Ammon's horn (tissue), 1 donor: ENCODE data around the gene THBS2.
A peak's percentile ranks its signal among the peaks of the same experiment; 100 is the strongest.

Experiments
- DNase-seq: peaks from one replicate; pipeline ENCODE4 v3.0.0-alpha.2; 2016; ENCODE audit warnings: low spot score

THBS2 gene

DNA sequence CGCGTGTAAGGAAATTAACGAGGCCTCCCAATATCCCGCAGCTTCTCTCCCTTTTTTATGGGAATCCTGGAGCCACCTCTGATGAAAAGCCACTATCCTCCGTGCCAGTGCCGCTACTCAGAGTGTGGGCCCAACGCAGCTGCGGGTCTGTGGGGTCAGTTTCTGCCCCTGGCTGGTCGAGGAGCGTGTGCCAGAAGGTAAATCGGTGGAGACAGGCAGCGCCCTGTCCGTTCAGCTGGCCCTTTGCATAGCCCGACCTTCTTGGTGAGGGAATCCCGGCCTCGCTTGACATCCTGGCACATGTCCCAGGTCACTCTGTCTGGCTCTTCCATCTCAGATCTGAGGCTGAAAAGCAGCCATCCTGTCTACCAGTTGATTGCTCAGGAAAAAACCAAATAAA lies 4.6 kb downstream of the THBS2 start:
- DNase-seq = peak; percentile 52

DNA sequence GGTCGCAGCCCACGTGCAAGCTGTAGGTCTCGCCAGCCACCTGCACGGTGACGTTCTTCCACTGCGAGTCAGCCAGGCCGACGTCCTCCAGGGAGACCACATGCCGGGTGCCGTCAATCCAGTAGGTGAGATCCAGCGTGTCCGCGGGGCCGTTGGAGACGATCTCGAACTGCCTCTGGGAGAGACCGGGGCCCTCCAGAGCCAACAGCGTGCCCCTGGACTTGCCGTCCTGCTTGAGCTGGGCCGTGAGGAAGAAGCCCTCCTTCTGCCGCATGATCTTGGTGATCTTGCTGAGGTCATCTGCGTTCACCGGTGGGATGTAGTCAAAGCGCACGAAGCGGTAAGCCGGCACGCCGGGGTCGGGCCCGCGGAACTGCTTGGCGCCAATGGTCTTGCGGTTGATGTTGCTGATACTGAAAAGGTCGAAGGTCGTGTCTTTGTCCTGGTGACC lies 5.1 kb downstream of the THBS2 start:
- DNase-seq = no peak

DNA sequence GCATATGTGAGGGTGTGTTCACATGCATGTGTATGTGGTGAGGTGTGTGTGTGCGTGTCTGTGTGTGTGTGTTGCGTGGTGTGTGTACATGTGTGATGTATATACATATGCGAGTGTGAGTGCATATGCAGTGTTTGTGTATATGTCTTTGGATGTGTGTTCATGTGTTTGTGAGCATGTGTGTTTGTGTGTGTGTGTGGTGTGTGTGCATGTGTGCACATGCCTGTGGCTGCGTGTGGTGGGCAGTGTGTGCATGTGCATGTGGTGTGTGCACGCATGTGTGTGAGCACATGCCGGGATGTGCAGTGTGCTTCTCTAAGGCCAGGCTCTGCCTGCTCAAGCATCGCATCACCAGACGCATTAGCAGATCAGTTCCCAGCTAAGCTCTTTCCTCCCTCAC lies 5.7 kb downstream of the THBS2 start:
- DNase-seq = no peak

DNA sequence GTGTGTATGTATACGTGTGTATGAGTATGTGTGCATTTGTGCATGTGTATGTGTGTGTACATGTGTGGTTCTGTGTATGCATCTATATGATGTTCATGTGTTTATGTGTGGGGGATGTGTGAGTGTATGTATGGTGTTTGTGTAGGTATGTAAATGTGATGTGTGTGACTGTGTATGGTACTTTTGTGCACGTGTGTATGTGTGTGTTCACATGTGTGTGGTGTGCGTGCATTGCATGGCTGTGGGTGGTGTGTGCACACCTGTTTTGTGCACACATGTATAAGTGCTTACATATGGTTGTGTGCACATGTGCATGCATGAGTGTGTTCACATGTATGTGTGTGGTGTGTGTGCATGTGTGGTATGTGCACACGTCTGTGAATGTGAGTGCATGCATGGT lies 6.2 kb downstream of the THBS2 start:
- no peak for DNase-seq

DNA sequence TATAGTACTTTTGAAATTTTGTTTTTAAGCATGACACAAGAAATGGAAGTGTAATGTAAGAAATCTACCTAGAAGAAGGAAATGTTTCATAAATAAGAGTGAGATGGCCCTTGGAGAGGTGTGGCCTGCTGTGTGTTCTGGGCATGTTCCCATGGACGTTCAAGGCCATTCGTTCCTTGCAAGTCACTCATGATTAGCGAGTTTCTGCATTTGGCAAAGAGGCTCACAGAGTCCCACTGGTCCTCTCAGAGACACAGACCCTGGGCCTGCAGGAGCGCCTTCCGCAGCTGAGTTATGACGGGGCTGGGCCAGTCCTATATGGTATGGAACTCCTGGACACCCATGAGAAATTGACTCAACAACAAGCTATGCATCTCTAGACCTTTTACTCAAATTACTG lies 7.2 kb downstream of the THBS2 start:
- DNase-seq = no peak

DNA sequence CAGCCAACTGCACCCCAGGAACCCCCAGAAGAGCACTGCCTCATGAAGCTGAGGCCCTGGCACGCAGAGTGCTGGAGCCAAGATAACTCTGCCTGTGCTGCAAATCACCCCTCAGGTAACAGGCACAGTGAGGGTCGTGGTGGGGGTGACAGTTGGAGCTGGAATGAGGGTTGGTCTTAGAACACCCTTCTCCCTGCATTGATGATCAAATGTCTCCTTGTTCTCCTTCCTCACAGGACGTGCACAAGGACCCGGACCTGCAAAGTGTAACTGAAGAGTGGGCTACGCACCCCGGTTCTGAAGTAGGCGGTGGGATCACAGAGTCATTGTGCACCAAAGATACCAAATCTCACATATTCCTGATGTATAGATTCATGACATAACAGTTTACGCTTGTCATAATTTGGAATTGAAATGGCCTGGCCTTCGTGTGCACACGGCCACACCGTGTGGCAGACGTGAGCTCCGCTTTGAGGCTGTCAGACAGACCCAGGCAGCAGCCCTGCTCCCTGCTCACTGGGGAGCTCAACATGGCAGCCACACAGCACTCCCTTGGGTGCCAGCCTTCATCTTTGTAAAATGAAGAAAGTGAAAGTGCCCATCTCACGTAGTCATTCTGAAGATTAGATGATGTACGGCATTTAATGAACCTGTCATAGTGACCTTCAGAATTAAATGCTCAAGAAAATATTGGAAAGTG lies 8.8 kb downstream of the THBS2 start:
- DNase-seq = no peak

DNA sequence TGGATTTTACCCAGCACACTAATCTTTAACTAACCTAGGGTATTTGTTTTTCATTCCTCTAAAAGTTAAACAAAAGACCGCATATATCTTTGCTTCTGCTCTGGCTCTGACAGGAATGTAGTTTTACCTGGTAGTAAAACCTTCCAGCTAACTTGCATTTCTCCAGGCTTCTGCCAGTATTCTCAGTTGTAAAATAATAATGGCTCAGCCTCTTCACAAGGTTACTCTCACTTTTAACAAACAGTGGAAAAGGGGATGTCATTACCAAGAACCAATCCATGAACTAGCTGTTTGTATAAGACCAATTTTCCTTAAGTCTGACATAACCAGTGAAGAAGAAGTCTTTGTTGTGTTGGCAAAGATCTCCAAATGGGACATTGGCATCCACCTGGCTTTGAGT lies 10.0 kb downstream of the THBS2 start:
- DNase-seq = no peak

DNA sequence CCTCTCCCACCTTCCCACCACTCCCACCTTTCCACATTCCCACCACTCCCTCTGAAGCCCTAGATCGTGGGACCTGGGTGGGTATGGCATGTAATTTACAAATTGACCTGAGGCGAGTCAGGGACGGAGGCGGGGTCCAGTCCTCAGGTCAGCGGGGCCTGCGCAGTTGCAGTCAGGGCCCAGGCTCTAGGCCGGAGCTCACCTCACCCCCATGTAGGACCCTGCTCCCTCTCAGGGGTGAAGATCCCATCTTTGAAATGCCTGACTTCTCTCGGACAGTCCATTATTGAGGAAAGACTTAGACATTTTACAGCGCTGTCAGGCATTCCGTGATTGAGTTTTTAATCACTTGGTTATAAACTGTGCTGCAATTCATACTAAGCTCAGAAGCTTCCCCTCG lies 10.5 kb downstream of the THBS2 start:
- no peak for DNase-seq

DNA sequence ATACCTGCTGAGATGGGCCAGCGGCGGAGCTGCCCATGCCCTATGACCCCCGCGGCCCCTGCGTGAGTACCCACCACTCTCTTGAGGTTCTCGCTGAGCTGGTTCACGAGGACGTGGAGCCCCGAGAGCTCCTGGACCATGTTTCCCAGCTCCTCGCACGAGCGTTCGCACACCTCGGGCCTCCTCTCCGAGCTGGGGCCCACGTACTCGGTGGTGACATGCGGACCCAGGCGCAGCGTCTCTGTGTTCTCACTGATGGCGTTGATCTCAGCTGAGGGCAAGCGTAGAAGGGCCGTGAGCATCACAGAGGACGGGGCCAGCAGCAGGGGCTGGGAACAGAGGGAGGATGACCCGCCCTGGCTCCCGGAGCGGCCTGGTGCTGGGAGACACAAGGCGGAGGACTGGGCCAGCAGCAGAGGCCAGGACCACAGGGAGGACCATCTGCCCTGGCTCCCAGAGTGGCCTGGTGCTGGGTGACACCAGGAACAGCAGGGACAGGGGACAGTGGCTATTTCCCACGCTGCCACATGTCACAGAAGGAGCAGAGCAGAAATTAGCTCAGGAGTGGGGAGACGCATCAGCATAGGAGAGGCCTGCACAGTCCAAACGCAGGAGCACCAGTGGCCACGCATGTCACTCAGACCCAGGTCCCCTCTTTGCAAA lies 11.8 kb downstream of the THBS2 start:
- DNase-seq = peak; percentile 32

DNA sequence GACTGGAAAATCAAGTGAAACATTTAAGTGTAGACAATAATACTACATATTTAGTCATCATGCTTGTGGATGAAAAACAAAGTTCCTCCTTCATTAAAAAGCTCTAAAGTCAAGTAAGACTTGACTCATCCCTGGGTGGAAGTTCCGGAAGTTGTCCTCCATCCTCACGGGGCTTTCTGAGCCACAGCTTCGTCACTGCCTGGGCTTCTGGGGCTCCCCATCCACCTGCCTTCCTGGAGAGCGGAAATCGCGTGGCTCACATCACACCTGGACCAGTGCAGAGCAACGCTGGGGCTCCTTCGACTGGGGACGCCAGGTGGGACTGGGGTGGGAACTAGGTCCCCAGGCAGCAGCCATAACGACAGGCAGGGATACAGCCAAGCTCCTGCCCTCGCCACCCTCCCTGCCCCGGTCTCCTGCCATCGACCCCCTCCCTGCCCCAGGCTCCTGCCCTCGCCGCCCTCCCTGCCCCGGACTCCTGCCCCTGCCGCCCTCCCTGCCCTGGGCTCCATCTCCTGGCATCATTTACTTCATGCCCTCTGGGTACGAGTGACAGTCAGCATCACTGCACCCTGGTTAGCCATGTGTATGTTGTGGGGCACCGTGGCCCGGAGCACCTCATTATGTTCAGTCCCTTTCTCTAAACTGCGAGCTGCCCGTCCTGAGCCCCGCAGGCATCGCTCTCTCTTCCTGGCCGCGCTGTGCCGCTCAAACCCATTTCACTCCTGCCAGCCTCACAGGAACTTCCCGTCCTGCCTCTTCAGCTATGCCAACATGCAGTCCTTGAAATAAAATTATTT lies 12.9 kb downstream of the THBS2 start:
- DNase-seq = no peak

DNA sequence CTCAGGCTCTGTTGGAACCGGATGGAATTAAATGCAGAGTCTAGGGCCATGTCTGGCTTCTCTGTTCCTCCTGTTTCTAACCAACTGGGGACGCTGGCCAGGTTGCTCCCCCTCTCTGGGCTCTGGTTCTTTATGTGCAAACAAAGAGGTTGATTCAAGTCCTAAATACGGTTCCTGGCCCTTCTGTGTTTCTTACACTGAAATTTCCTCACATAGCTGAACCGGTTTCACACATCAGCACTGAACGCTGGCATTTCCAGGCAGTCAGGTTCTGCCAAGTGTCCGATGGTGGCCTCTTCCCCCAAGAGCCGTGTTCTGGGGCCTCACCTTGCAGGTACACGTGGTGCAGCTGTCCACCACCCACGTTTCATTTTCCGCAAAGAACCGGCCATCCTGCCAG lies 13.5 kb downstream of the THBS2 start:
- DNase-seq = peak; percentile 63

DNA sequence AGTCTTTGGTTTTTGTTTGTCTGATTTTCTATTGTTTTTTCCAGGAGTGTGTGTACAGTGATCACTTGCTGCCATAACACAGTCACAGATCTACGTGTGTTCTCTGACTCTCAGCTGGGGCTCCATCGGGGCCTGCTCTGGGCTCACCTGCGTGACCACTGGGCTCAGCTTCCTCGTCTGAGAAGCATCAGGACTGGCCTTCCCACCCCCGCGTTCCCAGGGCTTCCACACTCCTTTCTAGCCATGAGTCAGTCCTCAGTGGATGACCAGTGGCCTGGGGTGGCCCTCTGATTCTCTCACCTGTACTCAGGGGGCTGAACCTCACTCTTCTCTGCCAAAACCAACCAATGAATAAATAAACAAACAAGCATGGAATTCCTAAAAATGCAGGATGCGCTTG lies 14.5 kb downstream of the THBS2 start:
- DNase-seq = no peak

DNA sequence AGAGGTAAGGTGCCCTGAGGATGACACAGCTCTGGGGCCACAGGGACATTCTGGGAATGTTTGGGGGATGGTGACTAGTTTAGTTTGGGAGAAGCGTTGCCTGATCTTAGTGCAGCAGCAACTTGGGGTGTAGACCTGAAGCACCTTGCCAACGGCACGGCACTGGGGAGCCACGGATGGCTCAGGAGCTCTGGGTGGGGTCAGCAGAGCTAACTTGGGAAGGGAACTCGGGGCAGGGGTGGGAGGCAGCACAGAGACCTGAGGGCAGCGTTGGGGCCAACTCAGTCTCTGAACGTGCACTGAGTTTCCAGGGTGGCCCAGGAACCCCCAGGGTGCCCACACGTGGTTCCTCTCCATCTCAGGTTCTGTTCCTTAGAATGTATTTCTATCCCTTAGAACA lies 14.9 kb downstream of the THBS2 start:
- DNase-seq = no peak

DNA sequence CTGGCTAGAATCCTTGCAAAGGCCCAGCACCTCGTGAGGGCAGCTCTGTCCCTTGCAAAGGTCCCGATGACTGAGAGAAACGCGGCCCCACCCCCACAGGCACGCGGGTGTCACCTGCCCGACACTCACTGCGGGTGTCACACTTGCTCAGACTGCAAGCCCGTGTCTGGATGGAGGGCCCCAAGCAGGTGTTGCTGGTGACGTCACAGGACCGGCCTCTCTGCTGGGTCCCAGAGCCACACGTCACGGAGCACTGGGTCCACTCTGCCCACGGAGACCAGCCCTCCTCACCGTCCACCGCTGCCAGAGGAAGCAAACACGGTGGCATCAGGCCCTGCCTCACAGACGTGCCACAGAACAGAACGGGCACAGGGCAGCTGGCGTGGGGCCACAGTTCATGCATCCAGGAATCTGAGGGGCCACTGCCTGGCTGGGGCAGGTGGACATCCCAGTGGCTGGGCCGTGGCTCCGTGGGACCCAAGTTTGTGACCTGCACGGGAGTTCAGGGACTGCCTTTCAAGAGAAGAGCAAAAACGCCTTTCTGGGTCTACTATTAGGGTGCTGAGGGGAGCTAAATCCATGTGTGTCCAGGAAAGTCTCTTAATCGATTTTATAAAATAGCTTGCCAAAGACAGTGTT lies 16.0 kb downstream of the THBS2 start:
- DNase-seq = no peak

DNA sequence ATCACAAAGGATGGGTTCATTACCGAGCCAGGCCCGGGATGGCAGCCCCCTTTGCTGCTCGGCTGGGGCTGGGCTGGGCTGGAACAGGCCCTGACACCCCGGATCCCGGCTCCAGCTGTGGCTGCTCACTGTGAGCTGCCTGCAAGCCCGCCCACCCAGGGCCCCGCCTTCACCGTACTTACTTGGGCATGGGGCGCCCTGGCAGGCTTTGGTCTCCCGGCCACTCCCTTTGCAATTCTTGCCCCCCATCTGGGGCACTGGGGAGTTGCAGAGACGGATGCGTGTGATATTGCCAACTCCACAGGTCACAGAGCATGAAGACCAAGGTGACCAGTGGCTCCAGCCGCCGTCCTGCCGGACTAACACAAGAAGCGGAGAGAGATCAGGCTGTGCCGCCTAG lies 16.7 kb downstream of the THBS2 start:
- DNase-seq = no peak

DNA sequence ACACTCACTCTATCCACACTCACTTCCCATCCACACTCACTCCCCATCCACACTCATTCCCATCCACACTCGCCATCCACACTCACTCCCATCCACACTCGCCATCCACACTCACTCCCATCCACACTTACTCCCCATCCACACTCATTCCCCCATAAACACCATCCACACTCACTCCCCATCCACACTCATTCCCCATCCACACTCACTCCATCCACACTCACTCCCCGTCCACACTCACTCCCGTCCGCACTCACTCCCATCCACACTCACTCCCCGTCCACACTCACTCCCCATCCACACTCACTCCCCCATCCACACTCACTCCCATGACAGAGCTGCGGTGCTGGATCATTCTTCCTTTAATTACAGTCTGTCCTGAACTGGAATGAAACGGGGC lies 17.1 kb downstream of the THBS2 start:
- DNase-seq = no peak

DNA sequence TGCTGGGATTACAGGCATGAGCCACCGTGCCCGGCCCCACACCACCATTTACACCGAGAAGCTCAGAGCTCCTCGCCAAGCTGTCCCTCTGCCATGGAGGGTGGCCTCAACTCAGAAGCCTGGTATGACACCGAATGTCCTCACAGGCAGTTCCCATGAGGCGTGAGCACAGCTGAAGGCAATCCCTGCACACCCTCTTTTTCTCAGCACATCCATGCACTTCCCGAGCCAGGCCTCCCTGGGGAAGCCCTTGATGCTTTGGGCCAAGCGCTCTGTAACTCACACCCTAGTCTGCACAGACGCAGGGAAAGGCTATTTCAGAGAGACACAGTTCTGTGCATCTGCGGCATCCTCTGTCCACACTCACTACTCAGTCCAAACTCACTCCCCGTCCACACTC lies 18.4 kb downstream of the THBS2 start:
- DNase-seq = no peak

DNA sequence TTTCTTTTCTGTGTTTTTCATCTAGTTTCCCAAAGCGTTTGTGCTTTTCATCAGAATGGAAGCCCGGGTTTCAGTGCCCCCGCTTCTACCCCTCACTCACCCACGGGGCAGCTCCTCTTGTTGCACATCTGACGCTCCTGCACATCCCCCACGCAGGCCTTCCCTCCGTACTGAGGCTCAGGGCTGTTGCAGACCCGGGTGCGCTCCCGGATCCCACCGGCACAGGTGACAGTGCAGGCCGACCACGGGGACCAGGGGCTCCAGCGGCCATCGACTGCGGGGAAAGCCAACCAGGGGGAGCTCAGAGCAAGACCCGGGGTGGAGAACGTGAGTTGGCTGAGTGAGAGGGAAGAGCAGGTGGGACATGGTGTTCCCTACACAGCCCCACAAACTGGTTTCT lies 19.0 kb downstream of the THBS2 start:
- no peak for DNase-seq

DNA sequence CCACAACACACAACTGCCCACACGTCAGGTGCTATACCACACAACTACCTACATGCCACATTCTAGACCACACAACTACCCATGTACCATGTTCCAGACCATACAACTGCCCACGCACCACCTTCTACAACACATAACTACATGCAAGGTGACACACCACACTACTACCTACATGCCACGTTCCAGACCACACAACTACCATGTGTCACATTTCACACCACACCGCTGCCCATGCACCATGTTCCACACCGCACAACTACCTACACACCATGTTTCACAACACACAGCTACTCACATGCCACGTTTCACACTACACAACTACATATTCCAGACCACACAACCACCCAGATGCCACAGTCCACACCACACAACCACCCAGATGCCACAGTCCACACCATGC lies 19.8 kb downstream of the THBS2 start:
- DNase-seq = no peak

DNA sequence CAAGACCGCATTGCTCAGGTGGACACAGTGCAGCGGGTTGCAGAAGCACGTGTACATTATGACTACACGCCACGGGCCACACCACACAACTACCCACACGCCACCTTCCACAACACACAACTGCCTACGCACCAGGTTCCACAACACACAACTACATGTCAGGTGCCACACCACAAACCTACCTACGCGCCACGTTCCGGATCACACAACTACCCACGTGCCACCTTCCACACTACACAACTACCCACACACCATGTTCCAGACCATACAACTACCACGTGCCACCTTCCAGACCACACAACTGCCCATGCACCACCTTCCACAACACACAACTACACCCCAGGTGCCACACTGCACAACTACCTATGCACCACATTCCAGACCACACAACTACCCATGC lies 20.5 kb downstream of the THBS2 start:
- no peak for DNase-seq

DNA sequence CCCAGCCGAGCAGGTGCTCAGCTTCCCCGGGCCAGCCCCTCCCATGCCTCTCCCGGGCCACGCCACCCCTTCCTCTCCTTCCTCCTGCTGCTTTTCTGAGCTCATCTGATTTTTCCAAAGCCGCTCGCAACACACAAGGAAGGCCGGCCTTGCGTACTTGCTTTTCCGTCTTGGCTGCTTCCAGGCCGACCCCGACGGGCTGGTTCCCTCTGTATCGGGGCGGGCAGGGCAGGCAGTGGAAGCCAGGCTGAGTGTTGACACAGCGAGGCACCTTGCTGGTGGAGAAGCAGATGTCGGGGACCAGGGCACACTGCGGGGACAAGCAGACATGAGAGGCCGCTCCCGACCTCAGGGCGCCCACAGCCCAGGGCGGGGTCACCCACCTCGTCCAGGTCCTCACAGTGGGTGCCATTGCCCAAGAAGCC lies 21.1 kb downstream of the THBS2 start:
- DNase-seq = no peak

DNA sequence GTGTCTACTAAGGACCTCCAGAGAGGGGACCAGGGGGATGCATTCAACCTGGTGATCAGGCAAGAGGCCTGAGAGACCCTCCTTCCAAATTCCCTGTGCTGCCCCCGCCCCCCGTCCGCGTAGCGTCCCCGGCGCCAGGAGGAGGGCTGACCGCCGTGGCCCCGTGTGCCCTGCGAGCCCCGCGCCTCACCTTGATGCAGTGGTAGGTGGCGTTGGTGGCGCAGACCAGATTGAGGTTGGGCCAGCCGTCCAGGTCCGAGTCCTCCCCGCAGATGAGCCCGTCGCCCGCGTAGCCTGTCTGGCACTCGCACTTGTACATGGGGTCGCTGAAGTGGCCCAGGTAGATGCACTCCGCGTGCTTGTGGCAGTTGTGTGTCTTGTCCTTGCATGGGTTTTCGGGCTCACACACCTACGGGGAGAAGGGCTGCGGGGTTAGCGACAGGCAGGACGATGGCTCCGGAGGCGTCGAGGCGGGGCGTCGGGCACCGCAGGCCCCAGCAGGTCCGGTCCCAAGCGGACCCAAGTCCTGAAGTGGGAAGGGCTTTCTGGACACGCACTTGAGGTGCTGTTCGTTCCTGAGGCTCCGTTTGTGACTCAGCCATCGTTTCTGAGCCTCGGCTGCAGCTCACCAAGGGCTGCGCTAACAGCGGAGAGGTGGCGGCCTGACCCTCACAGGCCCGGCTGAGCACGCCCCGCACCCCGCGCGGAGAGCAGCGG lies 21.7 kb downstream of the THBS2 start:
- no peak for DNase-seq
